C4-2B (cell line): ENCODE data around the gene COMMD1.

ENCODE experiments used
- H3K27ac ChIP-seq: fragments of 450-650 bp; 2 replicates; pipeline ENCODE4 v1.5.1; 2017
- CTCF ChIP-seq: fragments of 450-650 bp; conservative IDR thresholded peaks from 2 replicates; pipeline ENCODE4 v1.5.1; 2017; ENCODE audit warnings: mild to moderate bottlenecking
- ZFX ChIP-seq: fragments of 450-650 bp; IDR thresholded peaks from 2 replicates; pipeline ENCODE4 v1.6.1; 2017

COMMD1 gene

DNA sequence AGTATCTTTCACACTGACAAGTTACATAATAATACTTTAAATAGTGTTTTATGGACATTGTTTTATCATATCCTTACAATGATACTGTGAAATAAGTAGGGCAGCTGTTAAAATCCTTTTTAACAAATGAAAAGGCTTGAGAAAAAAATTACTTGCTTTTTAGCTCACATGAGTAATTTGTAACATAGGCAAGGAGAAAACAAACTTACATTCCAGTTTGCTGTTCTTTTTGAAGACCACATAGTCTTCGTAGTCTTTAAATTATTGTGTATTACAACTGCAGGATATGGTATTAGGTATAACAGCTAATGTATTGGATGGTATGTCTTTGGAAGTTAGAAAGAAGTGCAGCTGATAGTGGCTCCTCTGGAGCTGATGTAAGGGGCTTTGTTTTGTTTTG, 130.8 kb downstream of the COMMD1 start:
- TF ChIP-seq CTCF, result no peak
- no peak for TF ChIP-seq ZFX
- no peak overlapping the region for H3K27ac ChIP-seq

- no peak overlapping the region for H3K27ac ChIP-seq
Measured at GRCh38 chr2:62036761-62037250, 131.3 kb downstream of the COMMD1 start.

GRCh38 chr2:62038975-62039771, 133.7 kb downstream of the COMMD1 start:
- TF ChIP-seq CTCF, result no peak
- no peak for TF ChIP-seq ZFX
- no peak overlapping the region for H3K27ac ChIP-seq

More at GRCh38 chr2:62036761-62037250, 131.3 kb downstream of the COMMD1 start:
- no peak for TF ChIP-seq CTCF
- TF ChIP-seq ZFX, result no peak

GRCh38 chr2:62040926-62041325, 135.5 kb downstream of the COMMD1 start:
- TF ChIP-seq CTCF (no peak), ZFX (no peak)
- no peak overlapping the region for H3K27ac ChIP-seq

GRCh38 chr2:62041701-62042385, 136.4 kb downstream of the COMMD1 start:
- peak overlapping the region; percentile 49 for H3K27ac ChIP-seq

- peak overlapping the region; percentile 49 for H3K27ac ChIP-seq
- TF ChIP-seq CTCF (no peak), ZFX (no peak)
Measured at GRCh38 chr2:62042400-62042799, 136.9 kb downstream of the COMMD1 start.

- TF ChIP-seq ZFX, result no peak
- TF ChIP-seq CTCF, result no peak
Measured at GRCh38 chr2:62042944-62043343, 137.5 kb downstream of the COMMD1 start.

More at GRCh38 chr2:62042944-62043343, 137.5 kb downstream of the COMMD1 start:
- H3K27ac ChIP-seq, result no peak overlapping the region
